GM19193 (cell line): ENCODE results near the gene MPC1L.

Experiments
- POLR2A ChIP-seq: IDR thresholded peaks from 4 replicates; pipeline ENCODE4 v1.6.1; 2011; ENCODE audit not compliant: insufficient read depth, insufficient read length; ENCODE audit errors: extremely low read depth

The MPC1L gene

GRCh38 chrX:40671126-40671525 lies 47.9 kb downstream of the MPC1L start:
- TF ChIP-seq POLR2A, result no peak
